COLO668 (cell line): Measurements from ENCODE around the gene RTN4RL1.
"Not testable (repeated sequence)": the region's sequence is repeated elsewhere in the genome, so short reads cannot be mapped to it uniquely, and the experiment has no call there.

Experiments
- DNase-seq: peaks from one replicate; lab custom pipeline; 2025; ENCODE audit not compliant: unreplicated experiment; lab: John Stamatoyannopoulos, UW

RTN4RL1 gene

DNA sequence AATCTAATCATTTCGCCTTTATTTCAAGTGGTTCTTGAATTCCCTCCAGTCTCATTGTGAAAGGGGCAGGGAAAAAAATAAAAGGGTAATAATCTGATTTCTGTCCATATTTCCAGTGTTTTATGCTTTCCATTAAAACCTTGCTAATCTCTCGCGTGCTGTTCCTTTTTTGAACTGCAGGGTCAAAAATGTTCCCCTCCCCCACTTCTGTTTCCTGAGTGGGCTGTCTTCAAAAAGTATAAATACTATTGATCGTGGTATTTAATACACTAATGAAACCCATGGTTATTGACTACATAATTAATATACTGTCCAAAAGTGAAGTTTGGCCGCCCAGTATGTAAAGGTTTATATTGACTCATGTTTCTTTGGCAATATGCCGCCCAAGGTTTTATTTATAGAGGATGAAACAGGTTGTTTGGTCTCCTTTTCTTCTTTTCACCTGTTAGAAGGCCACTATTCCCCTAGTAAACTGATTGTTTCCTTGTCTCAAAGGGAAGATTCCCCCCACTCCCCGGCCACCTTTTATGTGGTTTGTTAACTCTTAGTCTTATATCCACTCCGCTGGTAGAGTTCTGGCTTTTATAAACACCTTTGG is 125.6 kb downstream of the RTN4RL1 start:
- DNase-seq = no peak

DNA sequence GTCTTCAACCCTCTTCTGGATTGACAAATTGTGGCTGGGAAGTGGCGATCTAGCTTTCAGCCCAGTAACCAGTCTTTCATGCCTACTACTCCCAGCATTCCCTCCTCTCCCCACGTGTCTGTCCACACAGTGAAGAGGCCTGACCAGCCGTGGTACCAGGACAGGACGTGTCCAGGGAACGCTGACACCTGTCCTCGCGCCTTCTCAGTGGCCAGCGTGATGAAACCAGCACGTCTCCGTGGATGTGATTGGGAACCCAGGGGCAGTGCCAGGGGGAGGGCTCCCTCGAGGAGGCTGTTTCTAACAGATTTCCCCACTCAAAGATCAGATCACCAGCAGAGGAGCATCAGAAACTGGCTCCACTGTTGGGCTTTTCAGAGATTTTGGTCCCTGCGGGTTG is 126.3 kb downstream of the RTN4RL1 start:
- no peak for DNase-seq

DNA sequence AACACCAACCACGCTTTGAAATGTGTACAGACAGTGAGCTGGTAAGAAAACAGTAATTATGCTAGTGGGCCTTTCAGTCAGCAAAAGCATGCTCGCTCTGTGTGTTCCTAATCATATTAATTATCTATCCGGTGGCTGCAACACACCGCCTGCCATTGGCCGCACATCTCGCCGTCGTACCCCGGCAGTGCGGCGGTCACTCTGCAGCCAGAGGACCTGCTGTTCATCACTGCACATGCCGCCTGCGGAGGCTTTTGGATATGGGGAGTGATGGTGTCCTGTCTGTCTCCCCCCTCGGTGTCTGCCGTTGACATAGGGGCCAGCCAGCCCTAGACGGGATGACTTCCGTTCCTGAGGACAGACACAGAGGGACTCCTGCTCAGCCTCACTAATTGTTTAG is 126.8 kb downstream of the RTN4RL1 start:
- DNase-seq = no peak

DNA sequence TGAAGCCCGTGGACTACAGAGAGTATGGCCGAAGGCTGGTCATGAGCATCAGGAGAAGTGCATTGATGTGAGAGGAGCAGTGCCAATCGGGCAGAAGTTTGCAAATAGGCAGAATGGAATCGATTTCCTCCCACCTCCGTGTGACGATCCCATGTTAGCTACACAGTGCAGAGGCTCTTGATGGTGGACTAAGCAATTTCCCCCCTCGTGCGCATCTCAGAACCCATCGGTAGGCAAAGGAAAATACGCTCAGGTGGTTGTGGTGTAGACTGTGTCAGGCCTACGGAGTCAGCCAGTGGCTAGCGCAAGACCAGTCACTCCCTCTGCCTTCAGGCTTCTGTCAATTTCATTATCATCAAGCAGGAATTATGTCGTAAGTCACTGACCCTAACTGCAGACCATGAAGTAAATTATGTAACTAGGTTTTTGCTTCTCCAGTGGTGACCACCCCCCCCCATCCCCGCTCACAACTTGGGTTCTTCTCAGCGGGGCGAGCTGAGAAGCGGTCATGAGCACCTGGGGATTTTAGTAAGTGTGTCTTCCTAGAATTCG is 128.0 kb downstream of the RTN4RL1 start:
- no peak for DNase-seq

DNA sequence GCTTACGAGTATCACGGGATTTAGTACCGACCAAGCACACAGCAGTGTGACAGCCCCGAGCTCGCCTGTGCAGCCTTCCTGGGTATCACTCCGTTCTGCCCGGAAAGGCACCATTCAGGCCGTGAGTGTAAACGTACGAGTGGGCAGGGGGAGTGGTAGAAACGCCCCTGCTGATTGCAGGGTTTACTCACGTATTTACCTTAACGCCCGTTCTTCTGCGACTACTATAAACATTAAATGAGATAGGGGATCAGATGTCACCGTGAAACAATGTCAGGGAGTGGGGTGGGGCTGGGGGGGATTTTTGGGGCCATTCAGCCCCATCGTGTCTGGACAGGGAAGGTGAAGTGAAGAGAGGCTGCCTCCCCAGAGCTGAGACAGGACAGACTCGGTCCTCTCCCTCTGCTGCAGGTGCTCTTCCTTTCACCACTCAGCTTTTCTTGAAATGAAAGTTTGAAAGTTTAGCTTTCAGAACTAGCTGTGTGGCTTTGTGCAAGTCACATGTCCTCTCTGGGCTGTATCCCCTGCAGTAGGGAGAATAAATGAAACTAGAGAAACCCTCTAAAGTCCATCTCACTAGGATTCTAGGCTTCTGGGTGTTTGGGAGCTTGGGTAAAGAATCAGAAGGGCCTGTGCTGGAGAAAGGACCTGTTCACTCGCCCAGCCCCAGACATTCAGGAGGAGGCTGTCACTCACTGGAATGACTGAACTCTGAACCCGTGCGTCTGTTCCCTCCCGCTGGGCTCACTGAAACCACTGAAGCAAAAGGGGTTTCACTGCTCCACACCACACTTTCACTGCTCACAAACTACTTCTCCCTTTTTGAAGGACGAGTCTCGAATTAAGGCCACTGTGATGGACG is 128.7 kb downstream of the RTN4RL1 start:
- no peak for DNase-seq

DNA sequence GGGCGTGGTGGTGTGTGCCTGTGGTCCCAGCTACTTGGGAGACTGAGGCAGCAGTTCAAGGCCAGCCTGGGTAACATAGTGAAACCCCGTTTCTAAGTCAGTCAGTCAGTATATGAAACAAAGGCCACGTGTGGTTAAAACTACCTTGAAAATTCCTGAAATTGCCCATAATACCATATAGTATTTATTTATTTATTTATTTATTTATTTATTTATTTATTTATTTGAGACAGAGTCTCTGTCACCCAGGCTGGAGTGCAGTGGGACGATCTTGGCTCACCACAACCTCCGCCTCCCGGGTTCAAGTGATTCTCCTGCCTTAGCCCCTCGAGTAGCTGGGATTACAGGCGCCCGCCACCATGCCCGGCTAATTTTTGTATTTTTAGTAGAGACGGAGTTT is 129.7 kb downstream of the RTN4RL1 start:
- not testable (repeated sequence) for DNase-seq

DNA sequence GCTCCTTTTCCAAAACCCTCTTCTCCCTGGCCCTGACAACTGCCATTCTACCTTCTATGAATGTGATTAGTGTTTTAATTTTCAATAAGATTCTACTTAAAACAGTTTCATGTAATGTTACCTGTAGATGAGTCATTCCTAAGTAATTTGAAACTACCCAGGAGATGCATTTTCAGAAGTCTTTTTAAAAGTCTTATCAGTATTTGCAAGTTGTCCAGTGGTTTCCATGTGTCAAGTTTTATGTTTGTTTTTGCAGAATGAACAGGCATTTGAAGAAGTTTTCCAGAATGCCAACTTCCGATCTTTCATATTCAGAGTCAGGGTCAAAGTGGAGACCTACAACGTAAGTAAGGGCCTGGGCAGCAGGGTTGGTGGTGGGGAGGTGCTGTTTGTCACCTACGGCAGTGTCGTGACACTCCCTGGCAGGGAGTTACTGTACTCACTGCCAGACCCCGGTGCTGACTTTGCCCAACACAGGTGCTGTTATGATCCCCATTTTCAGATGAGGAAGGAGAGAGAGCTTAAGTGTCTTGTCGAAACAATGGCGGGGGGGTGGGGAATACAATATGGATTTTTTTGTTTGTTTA is 130.3 kb downstream of the RTN4RL1 start:
- DNase-seq = no peak

DNA sequence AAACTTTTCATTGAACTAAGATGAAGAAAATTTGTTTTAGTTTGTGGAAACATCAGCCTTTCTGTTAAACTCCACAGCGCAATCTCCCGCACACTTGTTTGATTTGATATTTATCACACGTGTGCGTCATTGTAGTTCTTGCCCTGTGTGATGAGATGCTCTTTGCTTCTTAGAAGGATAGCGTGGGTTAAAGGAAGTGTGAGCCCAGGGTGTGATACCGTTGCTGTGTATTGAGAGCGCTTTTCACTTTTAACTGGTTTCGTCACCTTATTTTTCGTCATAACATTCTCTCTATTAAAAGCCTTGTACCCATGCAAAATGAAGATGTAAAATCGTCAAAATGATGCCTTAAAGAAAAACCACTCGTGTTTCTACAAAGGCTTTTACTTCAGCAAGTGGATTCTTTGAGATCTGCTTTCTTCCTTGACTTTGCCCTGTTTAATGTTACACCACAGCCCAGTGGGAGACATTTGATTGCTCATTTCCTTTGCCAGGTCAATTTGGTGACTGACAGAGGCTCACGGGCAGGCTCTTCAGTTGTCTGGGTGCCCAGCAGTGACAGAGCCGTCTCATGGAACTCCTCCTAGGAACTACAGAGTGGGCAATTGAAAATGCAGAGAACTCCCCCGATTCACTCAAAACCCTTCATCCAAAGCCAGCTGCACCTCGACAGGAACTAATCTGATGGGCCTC is 134.2 kb downstream of the RTN4RL1 start:
- no peak for DNase-seq

DNA sequence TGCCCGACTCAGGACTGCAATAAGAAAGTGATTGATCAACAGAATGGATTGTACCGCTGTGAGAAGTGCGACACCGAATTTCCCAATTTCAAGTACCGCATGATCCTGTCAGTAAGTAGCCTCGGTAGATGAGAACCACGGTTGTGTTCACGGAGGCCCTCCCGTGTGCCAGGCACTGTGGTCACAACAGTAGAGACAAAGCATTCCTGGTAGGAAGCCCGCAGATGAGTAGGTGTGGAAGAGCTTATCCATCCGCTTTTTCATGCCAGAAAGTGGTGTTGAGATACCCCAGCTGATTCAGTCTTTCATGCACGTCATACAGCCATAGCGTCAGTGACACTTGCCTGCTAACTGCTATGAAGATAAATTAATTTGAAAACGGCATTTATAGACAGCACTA is 136.4 kb downstream of the RTN4RL1 start:
- no peak for DNase-seq
